Activated T-cell treated with anti-CD3 and anti-CD28 coated beads, Interleukin-2, amount 50 U/mL, for 1 hour (primary cell): Measurements from ENCODE around the gene SLC17A1.
"Not testable (repeated sequence)": the region's sequence is repeated elsewhere in the genome, so short reads cannot be mapped to it uniquely, and the experiment has no call there.

Experiments
- DNase-seq: peaks from one replicate; pipeline ENCODE4 v3.0.0-alpha.2; 2020

SLC17A1 gene

DNA sequence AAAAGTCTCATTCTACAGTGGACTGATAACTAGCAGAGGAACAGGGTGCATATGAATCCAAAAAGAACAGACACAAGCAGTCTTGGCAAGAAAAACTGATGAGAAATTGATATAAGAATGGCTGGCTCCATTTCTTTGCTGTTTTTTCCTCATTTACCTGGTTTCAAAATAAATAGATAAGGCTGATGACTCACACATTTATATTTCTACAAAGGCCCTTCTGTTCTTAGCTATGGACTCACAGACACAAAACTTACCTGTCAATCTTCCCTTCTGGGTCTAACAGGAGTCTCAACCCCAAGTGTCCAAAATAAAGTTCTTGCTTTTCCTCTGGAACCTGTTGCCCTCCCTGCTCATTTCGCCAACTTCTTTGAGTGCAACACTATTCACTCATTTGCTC lies 76.4 kb downstream of the SLC17A1 start:
- no peak for DNase-seq

DNA sequence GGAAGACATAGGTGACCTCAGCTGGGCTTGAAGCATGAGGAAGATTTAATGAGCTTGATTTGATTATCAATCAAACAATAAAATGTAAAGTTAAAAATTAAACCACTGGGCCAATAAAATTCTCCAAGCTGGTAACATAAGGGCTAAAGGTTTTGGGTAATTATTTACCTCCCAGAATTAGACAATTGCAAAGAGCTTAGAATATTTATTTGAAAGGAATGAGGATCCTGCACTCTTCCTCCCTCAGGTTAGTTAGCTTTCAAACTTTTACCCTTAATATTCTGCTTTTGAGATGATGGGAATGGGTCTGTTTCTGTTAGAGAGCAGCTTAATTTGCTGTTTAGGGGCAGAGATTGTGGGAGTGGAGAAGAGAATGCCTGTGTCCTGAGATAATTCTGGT lies 77.3 kb downstream of the SLC17A1 start, which contains the start of gene SLC17A4:
SLC17A4 (plus strand) TSS at position 208 of the 400 bp plus-strand sequence. CDS start 7,221 bp downstream, outside the sequence.
- no peak for DNase-seq

DNA sequence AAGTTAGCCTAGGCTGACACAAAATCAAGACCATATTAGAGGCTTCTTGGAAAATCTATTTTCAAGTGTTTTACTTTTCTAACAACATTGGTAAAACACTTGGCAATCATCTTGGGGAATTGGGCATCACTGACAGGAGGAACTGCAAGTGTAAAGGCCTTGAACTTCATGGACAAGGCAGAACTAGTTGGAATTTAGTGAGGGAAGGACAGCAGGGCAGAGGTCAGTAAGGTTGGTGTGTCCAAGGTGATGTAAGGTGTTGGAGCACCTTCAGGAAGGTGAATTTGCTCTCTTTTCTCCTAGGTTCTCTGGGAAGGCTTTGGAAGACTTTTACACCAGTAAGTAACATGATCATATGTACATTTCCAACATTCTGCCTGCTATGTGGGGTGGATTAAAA lies 78.8 kb downstream of the SLC17A1 start:
- no peak for DNase-seq

DNA sequence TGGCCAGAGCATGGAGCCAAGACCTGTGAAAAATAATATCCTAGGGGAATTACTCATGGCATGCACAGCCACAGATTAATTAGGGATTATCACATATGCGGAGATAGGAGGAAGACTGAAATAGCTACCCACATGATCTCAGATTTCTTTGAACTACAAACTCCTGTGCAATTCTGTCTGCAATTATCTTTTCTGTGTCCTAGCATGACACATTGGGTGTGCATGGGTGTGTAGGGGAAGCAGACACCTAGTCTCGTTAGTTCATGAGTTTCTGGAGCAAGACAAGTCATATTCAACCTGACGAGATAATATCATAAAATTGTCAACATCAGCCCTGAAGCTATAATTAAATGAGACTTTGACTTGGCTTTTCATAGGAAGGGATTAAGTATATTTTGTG lies 80.9 kb downstream of the SLC17A1 start:
- no peak for DNase-seq

DNA sequence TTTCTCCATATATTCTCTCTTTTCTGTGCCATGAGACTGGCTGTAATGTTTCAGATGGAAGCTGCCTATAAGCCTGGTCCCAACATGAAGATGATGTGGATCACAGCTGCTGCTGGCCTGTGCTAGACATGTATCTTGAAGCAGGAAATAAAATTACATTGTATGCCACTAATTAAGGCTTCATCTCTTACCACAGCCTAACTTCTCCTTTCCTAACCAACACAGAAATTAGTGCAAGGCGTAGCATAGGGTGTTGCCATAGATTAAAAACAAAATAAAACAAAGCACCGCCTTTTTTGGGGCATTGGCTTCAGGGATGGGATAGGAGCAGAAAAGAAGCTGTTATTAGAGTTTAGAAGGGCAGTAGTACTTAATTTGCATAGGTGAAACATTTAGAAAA lies 82.0 kb downstream of the SLC17A1 start:
- no peak for DNase-seq

DNA sequence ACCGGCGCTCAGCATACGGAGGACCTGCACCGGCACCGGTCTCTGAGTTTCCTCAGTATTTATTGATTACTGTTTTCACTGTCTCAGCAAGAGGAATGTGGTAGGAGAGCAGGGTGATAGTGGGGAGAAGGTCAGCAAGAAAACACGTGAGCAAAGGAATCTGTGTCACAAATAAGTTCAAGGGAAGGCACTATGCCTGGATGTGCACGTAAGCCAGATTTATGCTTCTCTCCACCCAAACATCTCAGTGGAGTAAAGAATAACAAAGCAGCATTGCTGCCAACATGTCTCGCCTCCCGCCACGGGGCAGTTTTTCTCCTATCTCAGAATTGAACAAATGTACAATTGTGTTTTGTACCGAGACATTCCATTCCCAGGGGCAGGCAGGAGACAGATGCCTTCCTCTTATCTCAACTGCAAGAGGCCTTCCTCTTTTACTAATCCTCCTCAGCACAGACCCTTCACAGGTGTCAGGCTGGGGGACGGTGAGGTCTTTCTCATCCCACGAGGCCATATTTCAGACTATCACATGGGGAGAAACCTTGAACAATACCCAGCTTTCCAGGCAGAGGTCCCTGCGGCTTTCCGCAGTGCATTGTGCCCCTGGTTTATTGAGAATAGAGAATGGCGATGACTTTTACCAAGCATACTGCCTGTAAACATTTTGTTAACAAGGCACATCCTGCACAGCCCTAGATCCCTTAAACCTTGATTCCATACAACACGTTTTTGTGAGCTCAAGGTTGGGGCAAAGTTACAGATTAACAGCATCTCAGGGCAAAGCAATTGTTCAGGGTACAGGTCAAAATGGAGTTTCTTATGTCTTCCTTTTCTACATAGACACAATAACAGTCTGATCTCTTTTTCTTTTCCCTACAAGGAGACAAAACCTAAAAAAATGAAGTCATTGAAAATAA lies 83.0 kb downstream of the SLC17A1 start:
- not testable (repeated sequence) for DNase-seq

DNA sequence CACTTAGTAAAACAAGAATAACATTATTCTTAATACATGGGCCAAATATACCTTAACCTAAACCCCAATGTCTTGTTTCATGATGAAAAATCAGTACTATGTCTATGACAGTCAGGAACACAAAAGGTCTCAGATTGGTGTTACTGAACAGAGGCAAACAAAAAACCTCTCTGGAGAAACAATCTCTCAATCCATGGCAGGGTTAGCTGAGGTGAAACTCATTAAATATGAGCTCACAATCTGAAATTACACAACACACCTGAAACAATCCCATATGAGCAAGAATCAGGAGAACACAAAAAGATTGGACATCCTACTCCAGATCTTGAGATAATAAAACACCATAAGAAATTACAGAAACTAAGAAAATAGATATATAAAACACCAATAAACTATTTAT lies 83.8 kb downstream of the SLC17A1 start:
- no peak for DNase-seq

DNA sequence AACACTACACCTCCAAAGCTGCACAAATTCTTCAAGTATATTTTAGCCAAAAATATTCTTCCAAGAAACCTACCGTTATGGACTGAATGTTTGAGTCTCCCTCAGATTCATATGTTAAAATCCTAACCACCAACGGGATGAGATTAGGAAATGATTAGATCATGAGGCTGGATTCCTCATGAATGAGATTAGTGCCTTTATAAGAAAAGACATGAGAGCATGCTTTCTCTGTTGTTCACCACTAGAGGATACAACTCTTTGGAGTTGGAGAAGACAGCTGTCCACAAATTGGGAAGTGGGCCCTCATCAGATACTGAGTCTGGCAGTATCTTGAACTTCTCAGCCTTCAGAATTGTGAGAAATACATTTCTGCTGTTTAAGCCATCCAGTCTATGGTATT lies 84.4 kb downstream of the SLC17A1 start:
- DNase-seq = no peak

DNA sequence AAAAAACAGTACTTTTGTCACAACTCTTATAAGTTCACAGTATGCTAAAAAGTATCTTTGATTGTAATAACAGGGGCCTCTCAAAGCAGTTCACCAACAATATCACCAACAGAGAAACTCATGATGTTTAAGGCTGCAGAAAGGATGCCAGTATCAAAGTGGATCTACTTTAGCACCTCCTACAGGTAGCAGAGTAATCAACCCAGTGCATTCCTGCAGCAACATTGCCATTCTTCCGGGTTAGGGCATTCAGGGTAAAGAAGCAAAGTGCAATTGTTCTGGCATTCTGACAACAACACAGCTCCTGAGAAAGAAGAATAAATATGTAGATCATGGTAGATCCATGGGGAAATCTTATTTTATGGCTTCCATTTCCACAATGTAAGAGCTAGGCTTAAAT lies 84.9 kb downstream of the SLC17A1 start:
- no peak for DNase-seq

DNA sequence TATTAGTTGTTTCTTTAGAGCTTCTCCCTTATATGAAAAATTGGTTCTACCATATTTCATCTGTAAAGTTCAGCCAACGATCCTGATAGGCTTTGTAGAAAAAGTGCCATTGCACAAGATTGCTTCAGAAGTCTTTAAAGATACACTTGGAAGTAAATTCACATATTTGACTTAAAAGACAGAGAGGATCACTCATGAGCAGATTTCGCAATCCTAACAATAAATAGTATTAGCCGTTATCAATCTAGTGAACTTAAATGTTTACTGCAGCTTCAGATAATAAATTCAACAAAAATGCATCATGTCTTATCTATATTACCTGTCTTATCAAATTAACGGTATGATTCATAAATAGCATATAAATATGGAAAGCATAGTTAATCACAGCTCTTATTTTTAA lies 86.0 kb downstream of the SLC17A1 start:
- DNase-seq = no peak

DNA sequence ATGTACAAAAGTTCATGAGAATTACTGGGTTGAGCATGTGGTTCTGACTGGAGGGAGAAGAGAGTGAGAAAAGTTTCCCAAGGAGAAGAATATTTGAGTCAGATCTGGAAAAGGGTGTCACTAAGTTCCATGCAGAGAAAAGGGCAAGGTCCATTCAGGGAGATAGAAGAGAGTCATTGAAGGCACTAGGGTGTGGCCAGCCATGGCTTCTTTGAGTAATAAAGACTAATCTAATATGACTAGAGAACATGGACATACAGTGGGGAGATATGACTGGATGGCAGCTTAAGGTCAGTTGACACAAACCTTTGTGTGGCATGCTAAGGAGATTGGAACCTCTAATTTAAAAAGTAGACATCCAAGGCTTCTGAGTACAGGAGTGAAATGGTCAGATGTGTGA lies 88.0 kb downstream of the SLC17A1 start:
- no peak for DNase-seq

DNA sequence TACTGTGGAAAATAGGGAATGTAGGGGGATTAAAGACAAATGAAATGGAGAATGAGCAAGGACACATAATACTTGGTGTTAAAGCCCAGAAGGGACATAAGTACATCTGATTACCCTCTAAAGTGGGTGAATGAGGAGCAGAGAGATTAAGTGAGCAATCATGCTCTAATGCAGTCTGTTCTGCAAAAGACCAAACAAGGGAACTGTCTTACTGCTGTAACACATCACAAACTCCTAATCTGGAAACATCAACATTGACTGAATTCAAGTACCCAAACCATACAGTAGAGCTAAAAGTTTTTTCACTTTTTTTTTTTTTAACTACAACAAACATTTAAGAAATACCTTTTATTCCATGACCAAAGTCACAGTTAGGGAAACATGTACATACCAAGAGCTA lies 96.6 kb downstream of the SLC17A1 start:
- DNase-seq = no peak
